Measurements from ENCODE around the gene C3orf22. TPM values are rescaled to one million over a fixed set of nuclear protein-coding genes. Genes with fewer than 3 reads are reported as not detected.
A peak's percentile ranks its signal among the peaks of the same experiment; 100 is the strongest.

Gene C3orf22
- total RNA-seq, 4 donors from 2014 or later = not detected

- no peak for DNase-seq (ENCODE audit: low spot score in 2 of 2)
- intact Hi-C loops (cut with DNase I; ENCODE audit: low total_unique reads) = no loop called here
- no peak for TF ChIP-seq CTCF (IDR thresholded peaks at IDR 0.05)
- no peak for TF ChIP-seq POLR2A (IDR thresholded peaks at IDR 0.05)
- 52 to 55% methylated on average over 4 of the region's 4 CpGs for WGBS, 2 donors
- H3K4me3 ChIP-seq (ENCODE audit: low read depth, poor library complexity, severe bottlenecking) = no peak overlapping the region
Observed at GRCh38 chr3:126582311-126582710, 23.6 kb upstream of the C3orf22 start.

- TF ChIP-seq POLR2A (IDR thresholded peaks at IDR 0.05) (no peak), CTCF (IDR thresholded peaks at IDR 0.05) (no peak)
- no peak for DNase-seq (ENCODE audit: low spot score in 2 of 2)
- no peak overlapping the region for H3K4me3 ChIP-seq (ENCODE audit: low read depth, poor library complexity, severe bottlenecking)
- WGBS, 2 donors = 82 to 85% methylated on average over 2 of the region's 2 CpGs
- intact Hi-C loops (cut with DNase I; ENCODE audit: low total_unique reads) = no loop called here
Observed at GRCh38 chr3:126581569-126581968, 22.8 kb upstream of the C3orf22 start.

- H3K4me3 ChIP-seq (ENCODE audit: low read depth, poor library complexity, severe bottlenecking) = no peak overlapping the region
- 76 to 81% methylated on average over 5 of the region's 5 CpGs for WGBS, 2 donors
- TF ChIP-seq CTCF (IDR thresholded peaks at IDR 0.05) = no peak
- TF ChIP-seq POLR2A (IDR thresholded peaks at IDR 0.05) = no peak
- DNase-seq (ENCODE audit: low spot score in 2 of 2) = no peak
- intact Hi-C loops (cut with DNase I; ENCODE audit: low total_unique reads) = no loop called here
Observed at GRCh38 chr3:126580746-126581145, 22.0 kb upstream of the C3orf22 start.

- intact Hi-C loops (cut with DNase I; ENCODE audit: low total_unique reads) = no loop called here
- TF ChIP-seq CTCF (IDR thresholded peaks at IDR 0.05) = no peak
- no peak for TF ChIP-seq POLR2A (IDR thresholded peaks at IDR 0.05)
- WGBS, 2 donors = 86 to 93% methylated on average over 7 of the region's 7 CpGs
- H3K4me3 ChIP-seq (ENCODE audit: low read depth, poor library complexity, severe bottlenecking) = no peak overlapping the region
- DNase-seq (ENCODE audit: low spot score in 2 of 2) = no peak
Observed at GRCh38 chr3:126578702-126579101, 20.0 kb upstream of the C3orf22 start.

- no peak for DNase-seq (ENCODE audit: low spot score in 2 of 2)
- 84 to 91% methylated on average over 2 of the region's 2 CpGs for WGBS, 2 donors
- TF ChIP-seq CTCF (IDR thresholded peaks at IDR 0.05) (no peak), POLR2A (IDR thresholded peaks at IDR 0.05) (no peak)
- intact Hi-C loops (cut with DNase I; ENCODE audit: low total_unique reads) = no loop called here
- no peak overlapping the region for H3K4me3 ChIP-seq (ENCODE audit: low read depth, poor library complexity, severe bottlenecking)
Observed at GRCh38 chr3:126577261-126577660, 18.5 kb upstream of the C3orf22 start.

- no peak overlapping the region for H3K4me3 ChIP-seq (ENCODE audit: low read depth, poor library complexity, severe bottlenecking)
- DNase-seq (ENCODE audit: low spot score in 2 of 2) = peak; percentile 31 to 84
- 47 to 54% methylated on average over 15 of the region's 15 CpGs for WGBS, 2 donors
- TF ChIP-seq CTCF (IDR thresholded peaks at IDR 0.05) = no peak
- TF ChIP-seq POLR2A (IDR thresholded peaks at IDR 0.05) = no peak
- intact Hi-C loops (cut with DNase I; ENCODE audit: low total_unique reads) = no loop called here
Observed at GRCh38 chr3:126573492-126574117, 14.9 kb upstream of the C3orf22 start.
